Panc1 (cell line): ENCODE measurements around the gene CHL1. TPM values are rescaled to one million over a fixed set of nuclear protein-coding genes. Genes with fewer than 3 reads are reported as not detected.

Experiments used
- ATAC-seq: fragments of 200-7000 bp; cut with Tn5 transposase; 2 replicates; pipeline ENCODE4 v1.9.1; 2020; ENCODE audit warnings: mild to moderate bottlenecking, moderate library complexity
- BruUV-seq: library from RNA; stranded (reverse); fragments of 400-500 nt; replicated peaks from 2 replicates; lab custom pipeline; 2021; lab: Mats Ljungman, UMichigan
- CTCF ChIA-PET: fragments of 300-600 bp; sonication (Branson Sonifier 250); formaldehyde crosslinking; loops from one replicate; lab custom pipeline; 2022; ENCODE audit warnings: antibody characterized with exemption; lab: Charles Lee
- POLR2A ChIA-PET: fragments of 300-600 bp; sonication (Branson Sonifier 250); formaldehyde crosslinking; loops from one replicate; lab custom pipeline; 2022; ENCODE audit warnings: antibody characterized with exemption; lab: Charles Lee
- DNase-seq: peaks from one replicate; pipeline ENCODE4 v3.0.0-alpha.2; 2010; ENCODE audit warnings: low read depth, low spot score
- H3K27ac ChIP-seq: 2 replicates; pipeline ENCODE4 v1.5.1; 2011; ENCODE audit warnings: mild to moderate bottlenecking, low read length, inconsistent platforms
- H3K27me3 ChIP-seq: fragments of 200-500 bp; sonication (Bioruptor generic); 2 replicates; pipeline ENCODE4 v1.6.0; 2014; ENCODE audit warnings: low read length, inconsistent platforms; ENCODE audit not compliant: control insufficient read depth, insufficient read depth
- H3K36me3 ChIP-seq: fragments of 200-500 bp; sonication (Bioruptor generic); 2 replicates; pipeline ENCODE4 v1.5.1; 2014; ENCODE audit warnings: inconsistent platforms, mild to moderate bottlenecking, low read length, moderate library complexity; ENCODE audit not compliant: control insufficient read depth, insufficient read depth
- H3K4me1 ChIP-seq: 2 replicates; pipeline ENCODE4 v1.5.1; 2011; ENCODE audit warnings: inconsistent platforms, mild to moderate bottlenecking, low read length, moderate library complexity; ENCODE audit not compliant: control insufficient read depth, insufficient read depth
- H3K4me3 ChIP-seq, 2 experiments: 2 replicates each; pipeline ENCODE4 v1.5.1; 2011 to 2012; ENCODE audit warnings: low read depth in 2 of 2, low read length in 2 of 2, mild to moderate bottlenecking in 2 of 2, inconsistent platforms in 1 of 2, moderate library complexity in 1 of 2
- H3K9me3 ChIP-seq: fragments of 200-500 bp; sonication (Bioruptor generic); 2 replicates; pipeline ENCODE4 v1.5.1; 2014; ENCODE audit warnings: low read depth, mild to moderate bottlenecking, inconsistent platforms, low read length, moderate library complexity; ENCODE audit not compliant: control insufficient read depth, insufficient read depth
- POLR2AphosphoS5 ChIP-seq: IDR thresholded peaks from 2 replicates; pipeline ENCODE4 v1.6.1; 2012; ENCODE audit warnings: mild to moderate bottlenecking, low read depth, low read length, moderate library complexity
- SIN3A ChIP-seq: IDR thresholded peaks from 2 replicates; pipeline ENCODE4 v1.6.1; 2012; ENCODE audit warnings: low read depth, mild to moderate bottlenecking, low read length, moderate library complexity, borderline replicate concordance; ENCODE audit not compliant: insufficient read depth
- TCF7L2 ChIP-seq: IDR thresholded peaks from 2 replicates; pipeline ENCODE4 v1.6.1; 2011; ENCODE audit warnings: mild to moderate bottlenecking, low read depth, low read length, inconsistent platforms
- in situ Hi-C: cut with HindIII; loops from 2 replicates; pipeline ENCODE4 v1.10.0; 2016; ENCODE audit warnings: low sequenced_read_pairs, low pct_unique_long_range_greater_than_20kb
- intact Hi-C: fragments of 100-400 bp; cut with micrococcal nuclease; formaldehyde crosslinking; loops from one replicate; pipeline ENCODE4 v1.10.0; 2022; ENCODE audit not compliant: unreplicated experiment
- total RNA-seq: library from RNA; stranded (reverse); gene quantifications from one replicate; pipeline ENCODE4 v1.2.1, GENCODE V29; 2021; ENCODE audit not compliant: unreplicated experiment
- TF ChIP-seq, protein P1 (sequence below): fragments of 450-650 bp; IDR thresholded peaks from 2 replicates; pipeline ENCODE4 v1.5.1; 2017; ENCODE audit warnings: mild to moderate bottlenecking
- TF ChIP-seq, protein P2 (sequence below), 2 experiments: IDR thresholded peaks; 2 replicates each; pipeline ENCODE4 v1.6.1; 2011 to 2012; ENCODE audit warnings: low read depth in 2 of 2, control low read depth in 1 of 2, low read length in 1 of 2, mild to moderate bottlenecking in 1 of 2, moderate library complexity in 1 of 2; ENCODE audit not compliant: insufficient read depth in 1 of 2

CHL1 gene
- total RNA-seq, 1 experiment from 2014 or later: not detected

DNA sequence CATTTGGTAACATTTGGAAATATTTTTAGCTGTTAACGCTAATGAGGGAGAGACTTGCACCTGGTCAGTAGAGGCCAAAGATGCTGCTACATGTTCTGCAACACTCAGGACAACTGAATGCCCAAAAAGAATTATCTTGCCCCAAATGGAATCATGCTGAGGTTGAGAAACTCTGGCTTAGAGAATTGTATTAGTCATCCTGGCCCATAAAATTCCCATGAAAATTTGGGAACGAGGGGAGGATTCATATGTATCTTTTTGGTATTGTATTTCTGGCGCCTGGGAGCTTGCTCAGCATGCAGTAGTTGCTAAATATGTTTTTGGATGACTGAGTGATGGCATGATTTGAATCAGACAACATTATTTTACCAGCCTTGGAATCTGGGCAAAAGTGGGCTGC, 59.9 kb downstream of the CHL1 start:
- CTCF ChIA-PET: no interaction called here
- Histone ChIP-seq H3K9me3 (no peaks in the 10 kb centered on the region), H3K27ac (no peak overlapping the region), H3K27me3 (no peaks in the 10 kb centered on the region), H3K4me1 (no peaks in the 10 kb centered on the region), H3K36me3 (no peaks in the 10 kb centered on the region), H3K4me3 (no peak overlapping the region)
- ATAC-seq (no peak), DNase-seq (no peak)
- TF ChIP-seq SIN3A (no peak), POLR2AphosphoS5 (no peak), TCF7L2 (no peak)
- TF ChIP-seq, protein P1, sequence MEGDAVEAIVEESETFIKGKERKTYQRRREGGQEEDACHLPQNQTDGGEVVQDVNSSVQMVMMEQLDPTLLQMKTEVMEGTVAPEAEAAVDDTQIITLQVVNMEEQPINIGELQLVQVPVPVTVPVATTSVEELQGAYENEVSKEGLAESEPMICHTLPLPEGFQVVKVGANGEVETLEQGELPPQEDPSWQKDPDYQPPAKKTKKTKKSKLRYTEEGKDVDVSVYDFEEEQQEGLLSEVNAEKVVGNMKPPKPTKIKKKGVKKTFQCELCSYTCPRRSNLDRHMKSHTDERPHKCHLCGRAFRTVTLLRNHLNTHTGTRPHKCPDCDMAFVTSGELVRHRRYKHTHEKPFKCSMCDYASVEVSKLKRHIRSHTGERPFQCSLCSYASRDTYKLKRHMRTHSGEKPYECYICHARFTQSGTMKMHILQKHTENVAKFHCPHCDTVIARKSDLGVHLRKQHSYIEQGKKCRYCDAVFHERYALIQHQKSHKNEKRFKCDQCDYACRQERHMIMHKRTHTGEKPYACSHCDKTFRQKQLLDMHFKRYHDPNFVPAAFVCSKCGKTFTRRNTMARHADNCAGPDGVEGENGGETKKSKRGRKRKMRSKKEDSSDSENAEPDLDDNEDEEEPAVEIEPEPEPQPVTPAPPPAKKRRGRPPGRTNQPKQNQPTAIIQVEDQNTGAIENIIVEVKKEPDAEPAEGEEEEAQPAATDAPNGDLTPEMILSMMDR: no peak
- in situ Hi-C loops: no loop called here
- POLR2A ChIA-PET: no interaction called here
- intact Hi-C loops: no loop called here
- BruUV-seq: no TSS peak

- Histone ChIP-seq H3K27me3 (no peaks in the 10 kb centered on the region), H3K4me3 (no peak overlapping the region), H3K27ac (no peak overlapping the region), H3K9me3 (no peaks in the 10 kb centered on the region), H3K36me3 (no peaks in the 10 kb centered on the region), H3K4me1 (no peaks in the 10 kb centered on the region)
- in situ Hi-C loops: no loop called here
- intact Hi-C loops: no loop called here
- POLR2A ChIA-PET: no interaction called here
- CTCF ChIA-PET: no interaction called here
- BruUV-seq: no TSS peak
- TF ChIP-seq, protein P1: no peak
- TF ChIP-seq, protein P2, sequence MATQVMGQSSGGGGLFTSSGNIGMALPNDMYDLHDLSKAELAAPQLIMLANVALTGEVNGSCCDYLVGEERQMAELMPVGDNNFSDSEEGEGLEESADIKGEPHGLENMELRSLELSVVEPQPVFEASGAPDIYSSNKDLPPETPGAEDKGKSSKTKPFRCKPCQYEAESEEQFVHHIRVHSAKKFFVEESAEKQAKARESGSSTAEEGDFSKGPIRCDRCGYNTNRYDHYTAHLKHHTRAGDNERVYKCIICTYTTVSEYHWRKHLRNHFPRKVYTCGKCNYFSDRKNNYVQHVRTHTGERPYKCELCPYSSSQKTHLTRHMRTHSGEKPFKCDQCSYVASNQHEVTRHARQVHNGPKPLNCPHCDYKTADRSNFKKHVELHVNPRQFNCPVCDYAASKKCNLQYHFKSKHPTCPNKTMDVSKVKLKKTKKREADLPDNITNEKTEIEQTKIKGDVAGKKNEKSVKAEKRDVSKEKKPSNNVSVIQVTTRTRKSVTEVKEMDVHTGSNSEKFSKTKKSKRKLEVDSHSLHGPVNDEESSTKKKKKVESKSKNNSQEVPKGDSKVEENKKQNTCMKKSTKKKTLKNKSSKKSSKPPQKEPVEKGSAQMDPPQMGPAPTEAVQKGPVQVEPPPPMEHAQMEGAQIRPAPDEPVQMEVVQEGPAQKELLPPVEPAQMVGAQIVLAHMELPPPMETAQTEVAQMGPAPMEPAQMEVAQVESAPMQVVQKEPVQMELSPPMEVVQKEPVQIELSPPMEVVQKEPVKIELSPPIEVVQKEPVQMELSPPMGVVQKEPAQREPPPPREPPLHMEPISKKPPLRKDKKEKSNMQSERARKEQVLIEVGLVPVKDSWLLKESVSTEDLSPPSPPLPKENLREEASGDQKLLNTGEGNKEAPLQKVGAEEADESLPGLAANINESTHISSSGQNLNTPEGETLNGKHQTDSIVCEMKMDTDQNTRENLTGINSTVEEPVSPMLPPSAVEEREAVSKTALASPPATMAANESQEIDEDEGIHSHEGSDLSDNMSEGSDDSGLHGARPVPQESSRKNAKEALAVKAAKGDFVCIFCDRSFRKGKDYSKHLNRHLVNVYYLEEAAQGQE (IDR thresholded peaks at IDR 0.05; ENCODE audit: insufficient read depth in 1 of 2, low read depth in 2 of 2, low read length in 1 of 2): no peak
- TF ChIP-seq TCF7L2 (no peak), POLR2AphosphoS5 (no peak), SIN3A (no peak)
- no peak for ATAC-seq
- DNase-seq: no peak
Observed at GRCh38 chr3:257826-258225, 61.3 kb downstream of the CHL1 start.
